Upper lobe of left lung (tissue), 4 donors: ENCODE measurements around the gene NOL4L.

Source experiments
- CTCF ChIP-seq, 6 experiments: fragments of 450-650 bp in 4 of 6; fragments of 200-600 bp in 2 of 6; sonication (generic) in 2 of 6; IDR thresholded peaks; one replicate each; pipeline ENCODE4 v1.5.1; 2016 to 2019; ENCODE audit warnings: antibody characterized with exemption in 6 of 6
- POLR2AphosphoS5 ChIP-seq, 2 donors: sonication (generic); formaldehyde crosslinking; IDR thresholded peaks; one replicate each; pipeline ENCODE4 v1.5.1; 2017; ENCODE audit warnings: antibody characterized with exemption in 2 of 2

GRCh38 chr20:32482442-32483261, 102.5 kb downstream of the NOL4L start:
- TF ChIP-seq CTCF (IDR thresholded peaks at IDR 0.05): no peak
- TF ChIP-seq POLR2AphosphoS5 (IDR thresholded peaks at IDR 0.05): peak in 1 of 2 donors; percentile 33
